H9 (cell line): ENCODE results near the gene WDR31. TPM values are rescaled to one million over a fixed set of nuclear protein-coding genes. Genes with fewer than 3 reads are reported as not detected.

Source experiments
- DNase-seq: peaks from one replicate; pipeline ENCODE4 v3.0.0-alpha.2; 2017
- H2AFZ ChIP-seq: one replicate; pipeline ENCODE4 v1.6.1; 2013; ENCODE audit warnings: mild to moderate bottlenecking, low read length, control low read depth, moderate library complexity
- H2AK5ac ChIP-seq: 2 replicates; pipeline ENCODE4 v1.6.1; 2013; ENCODE audit warnings: low read length, control low read depth, mixed read lengths; ENCODE audit not compliant: insufficient read length
- H2BK120ac ChIP-seq: one replicate; pipeline ENCODE4 v1.6.1; 2013; ENCODE audit warnings: low read depth, mild to moderate bottlenecking, low read length, control low read depth, inconsistent platforms; ENCODE audit not compliant: poor library complexity, severe bottlenecking
- H2BK12ac ChIP-seq: 2 replicates; pipeline ENCODE4 v1.6.1; 2013; ENCODE audit warnings: low read length, control low read depth, mixed read lengths, low read depth; ENCODE audit not compliant: insufficient read length
- H2BK15ac ChIP-seq: 2 replicates; pipeline ENCODE4 v1.6.1; 2013; ENCODE audit warnings: low read depth, low read length, control low read depth
- H2BK20ac ChIP-seq: one replicate; pipeline ENCODE4 v1.6.1; 2013; ENCODE audit warnings: low read depth, mild to moderate bottlenecking, low read length, control low read depth, inconsistent platforms; ENCODE audit not compliant: poor library complexity, severe bottlenecking
- H2BK5ac ChIP-seq: 2 replicates; pipeline ENCODE4 v1.6.1; 2013; ENCODE audit warnings: low read length, control low read depth, mixed read lengths; ENCODE audit not compliant: insufficient read length
- H3K14ac ChIP-seq: 2 replicates; pipeline ENCODE4 v1.6.1; 2013; ENCODE audit warnings: low read length, control low read depth; ENCODE audit not compliant: insufficient read depth
- H3K18ac ChIP-seq: 2 replicates; pipeline ENCODE4 v1.6.1; 2013; ENCODE audit warnings: low read depth, mild to moderate bottlenecking, mixed read lengths, low read length, control low read depth; ENCODE audit not compliant: insufficient read length
- H3K23ac ChIP-seq: 2 replicates; pipeline ENCODE4 v1.6.1; 2013; ENCODE audit warnings: low read length, control low read depth, mixed read lengths, low read depth; ENCODE audit not compliant: insufficient read length
- H3K23me2 ChIP-seq: 2 replicates; pipeline ENCODE4 v1.6.1; 2013; ENCODE audit warnings: low read depth, mild to moderate bottlenecking, mixed read lengths, low read length, control low read depth; ENCODE audit not compliant: insufficient read length, poor library complexity, severe bottlenecking
- H3K27ac ChIP-seq: 2 replicates; pipeline ENCODE4 v1.5.1; 2013; ENCODE audit warnings: low read length, control low read depth, mixed read lengths, low read depth; ENCODE audit not compliant: insufficient read length
- H3K27me3 ChIP-seq: 2 replicates; pipeline ENCODE4 v1.6.1; 2013; ENCODE audit warnings: low read length, control low read depth, inconsistent platforms; ENCODE audit not compliant: insufficient read depth
- H3K4ac ChIP-seq: 2 replicates; pipeline ENCODE4 v1.6.1; 2013; ENCODE audit warnings: low read depth, mild to moderate bottlenecking, control low read depth, inconsistent platforms, low read length, moderate library complexity
- H3K4me1 ChIP-seq: 2 replicates; pipeline ENCODE4 v1.6.1; 2013; ENCODE audit warnings: low read length, control low read depth, inconsistent platforms; ENCODE audit not compliant: insufficient read depth
- H3K4me2 ChIP-seq: 2 replicates; pipeline ENCODE4 v1.6.1; 2013; ENCODE audit warnings: low read length, control low read depth, mixed read lengths; ENCODE audit not compliant: insufficient read length, insufficient read depth
- H3K56ac ChIP-seq: 2 replicates; pipeline ENCODE4 v1.6.1; 2013; ENCODE audit warnings: low read depth, mild to moderate bottlenecking, mixed read lengths, low read length, control low read depth; ENCODE audit not compliant: insufficient read length
- H3K79me1 ChIP-seq: 2 replicates; pipeline ENCODE4 v1.6.1; 2013; ENCODE audit warnings: low read depth, mild to moderate bottlenecking, moderate library complexity, low read length, control low read depth, inconsistent platforms; ENCODE audit not compliant: insufficient read depth, poor library complexity, severe bottlenecking
- H3K79me2 ChIP-seq: 2 replicates; pipeline ENCODE4 v1.6.1; 2013; ENCODE audit warnings: low read length, control low read depth, inconsistent platforms; ENCODE audit not compliant: insufficient read depth
- H3K9ac ChIP-seq: 2 replicates; pipeline ENCODE4 v1.6.1; 2013; ENCODE audit warnings: low read length, control low read depth, mixed read lengths; ENCODE audit not compliant: insufficient read length; ENCODE audit errors: extremely low read depth
- H3K9me3 ChIP-seq: one replicate; pipeline ENCODE4 v1.6.1; 2013; ENCODE audit warnings: low read depth, low read length, inconsistent platforms; ENCODE audit not compliant: control insufficient read depth
- H3T11ph ChIP-seq: one replicate; pipeline ENCODE4 v1.6.1; 2013; ENCODE audit warnings: mild to moderate bottlenecking, low read length, control low read depth, inconsistent platforms
- H4K20me1 ChIP-seq: one replicate; pipeline ENCODE4 v1.6.1; 2013; ENCODE audit not compliant: control insufficient read depth, insufficient read length, insufficient read depth
- H4K5ac ChIP-seq: 2 replicates; pipeline ENCODE4 v1.6.1; 2013; ENCODE audit warnings: low read depth, mild to moderate bottlenecking, mixed read lengths, low read length, control low read depth; ENCODE audit not compliant: insufficient read length
- H4K8ac ChIP-seq: replicated peaks from 2 replicates; pipeline ENCODE4 v1.6.1; 2013; ENCODE audit warnings: low read length, control low read depth, mixed read lengths, low read depth; ENCODE audit not compliant: insufficient read length
- H4K91ac ChIP-seq: 2 replicates; pipeline ENCODE4 v1.6.1; 2013; ENCODE audit warnings: low read depth, mild to moderate bottlenecking, moderate library complexity, mixed read lengths, low read length, control low read depth; ENCODE audit not compliant: insufficient read length
- H3K27ac Mint-ChIP-seq, 3 experiments: 2 replicates in 2 of 3; 3 replicates in 1 of 3; pipeline ENCODE4 v1.8.0; 2020 to 2021; ENCODE audit warnings: mixed read lengths in 3 of 3, mild to moderate bottlenecking in 1 of 3, moderate library complexity in 1 of 3
- H3K27me3 Mint-ChIP-seq: 2 replicates; pipeline ENCODE4 v1.8.0; 2021; ENCODE audit warnings: low read depth, mild to moderate bottlenecking, moderate library complexity, mixed read lengths
- H3K36me3 Mint-ChIP-seq, 3 experiments: 2 replicates in 2 of 3; 3 replicates in 1 of 3; pipeline ENCODE4 v1.8.0; 2020 to 2021; ENCODE audit warnings: low read depth in 3 of 3, mixed read lengths in 3 of 3; ENCODE audit not compliant: insufficient read depth in 1 of 3
- H3K4me1 Mint-ChIP-seq, 2 experiments: 2 replicates each; pipeline ENCODE4 v1.8.0; 2020; ENCODE audit warnings: mixed read lengths in 2 of 2
- H3K4me3 Mint-ChIP-seq, 2 experiments: 2 replicates in 1 of 2; 3 replicates in 1 of 2; pipeline ENCODE4 v1.8.0; 2020 to 2021; ENCODE audit warnings: mild to moderate bottlenecking in 2 of 2, mixed read lengths in 2 of 2, moderate library complexity in 1 of 2
- H3K9me3 Mint-ChIP-seq, 2 experiments: 2 replicates in 1 of 2; 3 replicates in 1 of 2; pipeline ENCODE4 v1.8.0; 2020; ENCODE audit warnings: mild to moderate bottlenecking in 2 of 2, mixed read lengths in 2 of 2, moderate library complexity in 1 of 2
- CTCF ChIP-seq: fragments of 200-600 bp; sonication (generic); conservative IDR thresholded peaks from 3 replicates; pipeline ENCODE4 v1.8.0; 2021; ENCODE audit warnings: antibody characterized with exemption, mild to moderate bottlenecking
- WGBS: extraction: QIAGEN DNeasy Blood & Tissue Kit; methylation state at CpG from one replicate; pipeline ENCODE4 v1.1.7; 2013; ENCODE audit warnings: missing lambda C conversion rate, low lambda C conversion rate, mixed read lengths; ENCODE audit not compliant: insufficient read length; ENCODE audit errors: extremely low coverage; 5-methylcytosine and 5-hydroxymethylcytosine counted together
- total RNA-seq: library from RNA; stranded (reverse); gene quantifications from 2 replicates; pipeline ENCODE4 v1.2.1, GENCODE V29; 2021

The WDR31 gene
- total RNA-seq, 1 experiment from 2014 or later = 0.72 TPM

GRCh38 chr9:113343732-113344231 is 3.7 kb upstream of the WDR31 start:
- Histone ChIP-seq H2BK12ac (no peak overlapping the region), H3K27ac (no peak overlapping the region), H3K79me1 (no peaks in the 10 kb centered on the region), H4K91ac (no peak overlapping the region), H3K23ac (no peak overlapping the region), H4K8ac (no peak overlapping the region), H3K56ac (no peak overlapping the region), H2BK20ac (no peak overlapping the region), H3K4ac (no peak overlapping the region), H3T11ph (no peak overlapping the region), H2BK5ac (no peak overlapping the region), H4K5ac (no peak overlapping the region), H2AFZ (no peak overlapping the region), H3K4me2 (no peak overlapping the region), H3K14ac (no peak overlapping the region), H3K27me3 (no peaks in the 10 kb centered on the region; the same call in 1 of the 2 replicates), H3K4me1 (no peaks in the 10 kb centered on the region), H3K18ac (no peak overlapping the region), H2BK15ac (no peak overlapping the region), H3K9ac (no peak overlapping the region), H2AK5ac (no peak overlapping the region), H3K9me3 (no peaks in the 10 kb centered on the region), H3K79me2 (no peaks in the 10 kb centered on the region), H4K20me1 (no peaks in the 10 kb centered on the region), H3K23me2 (peaks cover 9% of the 10 kb centered on the region), H2BK120ac (no peak overlapping the region)
- Mint-ChIP-seq H3K27me3 (peaks cover 51% of the 10 kb centered on the region), H3K4me3 (no peak overlapping the region), H3K36me3 (no peaks in the 10 kb centered on the region), H3K9me3 (no peaks in the 10 kb centered on the region; a peak in 1 of 5 replicates), H3K27ac (no peak overlapping the region), H3K4me1 (peaks cover 0 to 12% of the 10 kb centered on the region in 2 experiments)
- no CpG with 5 or more reads among the region's 1 CpG for WGBS
- no peak for TF ChIP-seq CTCF
- no peak for DNase-seq
